Neutrophil (primary cell): Measurements from ENCODE around the gene GADL1.

Experiments used
- H3K27ac ChIP-seq: fragments of 200-600 bp; sonication (generic); 2 replicates; pipeline ENCODE4 v1.5.1; 2016; ENCODE audit warnings: mild to moderate bottlenecking, moderate library complexity
- H3K27me3 ChIP-seq: fragments of 200-600 bp; sonication (generic); 2 replicates; pipeline ENCODE4 v1.6.0; 2016; ENCODE audit warnings: mild to moderate bottlenecking
- H3K36me3 ChIP-seq: fragments of 200-600 bp; sonication (generic); 2 replicates; pipeline ENCODE4 v1.5.1; 2017
- H3K4me1 ChIP-seq, 2 experiments: fragments of 200-600 bp in 1 of 2; sonication (generic) in 1 of 2; 1 replicate in 1 of 2; 2 replicates in 1 of 2; pipeline versions ENCODE4 v1.5.1 to v1.6.1; 2013 to 2016; ENCODE audit warnings: low read depth in 1 of 2, low read length in 1 of 2, mild to moderate bottlenecking in 1 of 2, moderate library complexity in 1 of 2; ENCODE audit not compliant: control insufficient read depth in 1 of 2, insufficient read depth in 1 of 2
- H3K4me3 ChIP-seq, 2 experiments: fragments of 200-600 bp in 1 of 2; sonication (generic) in 1 of 2; 1 replicate in 1 of 2; 2 replicates in 1 of 2; pipeline ENCODE4 v1.5.1; 2013 to 2016; ENCODE audit warnings: low read depth in 1 of 2, low read length in 1 of 2, mild to moderate bottlenecking in 1 of 2, moderate library complexity in 1 of 2
- H3K9me3 ChIP-seq: fragments of 200-600 bp; sonication (generic); 2 replicates; pipeline ENCODE4 v1.5.1; 2016
- CTCF ChIP-seq: fragments of 200-600 bp; sonication (generic); IDR thresholded peaks from 2 replicates; pipeline ENCODE4 v1.5.1; 2016; ENCODE audit warnings: antibody characterized with exemption

GADL1 gene

GRCh38 chr3:30848087-30848779 lies 46.2 kb downstream of the GADL1 start:
- Histone ChIP-seq H3K36me3 (no peaks in the 10 kb centered on the region), H3K27ac (no peak overlapping the region), H3K4me1 (no peaks in the 10 kb centered on the region), H3K9me3 (no peaks in the 10 kb centered on the region), H3K4me3 (no peak overlapping the region), H3K27me3 (no peaks in the 10 kb centered on the region)
- TF ChIP-seq CTCF = no peak

GRCh38 chr3:30847592-30847991 lies 46.9 kb downstream of the GADL1 start:
- Histone ChIP-seq H3K4me3 (no peak overlapping the region), H3K27ac (no peak overlapping the region), H3K9me3 (no peaks in the 10 kb centered on the region), H3K4me1 (no peaks in the 10 kb centered on the region), H3K36me3 (no peaks in the 10 kb centered on the region), H3K27me3 (no peaks in the 10 kb centered on the region)
- TF ChIP-seq CTCF = no peak

- Histone ChIP-seq H3K9me3 (no peaks in the 10 kb centered on the region), H3K27ac (no peak overlapping the region), H3K27me3 (no peaks in the 10 kb centered on the region), H3K4me3 (no peak overlapping the region), H3K4me1 (no peaks in the 10 kb centered on the region), H3K36me3 (no peaks in the 10 kb centered on the region)
- TF ChIP-seq CTCF = no peak
Measured at GRCh38 chr3:30845606-30846005, 48.9 kb downstream of the GADL1 start.

- no peaks in the 10 kb centered on the region for H3K4me1 ChIP-seq
- H3K36me3 ChIP-seq = no peaks in the 10 kb centered on the region
- H3K9me3 ChIP-seq = no peaks in the 10 kb centered on the region
- H3K27ac ChIP-seq = no peak overlapping the region
- TF ChIP-seq CTCF = no peak
- no peak overlapping the region for H3K4me3 ChIP-seq
- no peaks in the 10 kb centered on the region for H3K27me3 ChIP-seq
Measured at GRCh38 chr3:30843877-30844276, 50.6 kb downstream of the GADL1 start.

GRCh38 chr3:30836141-30836540 lies 58.3 kb downstream of the GADL1 start:
- no peaks in the 10 kb centered on the region for H3K36me3 ChIP-seq
- no peak overlapping the region for H3K4me3 ChIP-seq
- no peaks in the 10 kb centered on the region for H3K4me1 ChIP-seq
- no peaks in the 10 kb centered on the region for H3K9me3 ChIP-seq
- TF ChIP-seq CTCF = no peak
- H3K27me3 ChIP-seq = no peaks in the 10 kb centered on the region
- H3K27ac ChIP-seq = no peak overlapping the region
